AG10803 (cell line): ENCODE results near the gene METAP2.
"Not testable (repeated sequence)": the region's sequence is repeated elsewhere in the genome, so short reads cannot be mapped to it uniquely, and the experiment has no call there.

Experiments
- DNase-seq: peaks from one replicate; pipeline ENCODE4 v3.0.0; 2010; ENCODE audit warnings: low read depth
- H3K4me3 ChIP-seq: 2 replicates; pipeline ENCODE4 v1.5.1; 2011; ENCODE audit warnings: mild to moderate bottlenecking, low read length, control low read depth
- CTCF ChIP-seq: conservative IDR thresholded peaks from 2 replicates; pipeline ENCODE4 v1.5.1; 2011; ENCODE audit warnings: mild to moderate bottlenecking, low read length, control low read depth, inconsistent platforms

METAP2 gene

GRCh38 chr12:95458761-95459160 lies 15.2 kb upstream of the METAP2 start:
- no peak for TF ChIP-seq CTCF
- H3K4me3 ChIP-seq, result no peak overlapping the region
- no peak for DNase-seq

- no peak for DNase-seq
- H3K4me3 ChIP-seq, result no peak overlapping the region
- TF ChIP-seq CTCF, result no peak
Measured at GRCh38 chr12:95459310-95459709, 14.6 kb upstream of the METAP2 start.

- no peak for DNase-seq
- no peak for TF ChIP-seq CTCF
- H3K4me3 ChIP-seq, result no peak overlapping the region
Measured at GRCh38 chr12:95460105-95460504, 13.8 kb upstream of the METAP2 start.

GRCh38 chr12:95460896-95461295 lies 13.1 kb upstream of the METAP2 start:
- TF ChIP-seq CTCF, result no peak

DNA sequence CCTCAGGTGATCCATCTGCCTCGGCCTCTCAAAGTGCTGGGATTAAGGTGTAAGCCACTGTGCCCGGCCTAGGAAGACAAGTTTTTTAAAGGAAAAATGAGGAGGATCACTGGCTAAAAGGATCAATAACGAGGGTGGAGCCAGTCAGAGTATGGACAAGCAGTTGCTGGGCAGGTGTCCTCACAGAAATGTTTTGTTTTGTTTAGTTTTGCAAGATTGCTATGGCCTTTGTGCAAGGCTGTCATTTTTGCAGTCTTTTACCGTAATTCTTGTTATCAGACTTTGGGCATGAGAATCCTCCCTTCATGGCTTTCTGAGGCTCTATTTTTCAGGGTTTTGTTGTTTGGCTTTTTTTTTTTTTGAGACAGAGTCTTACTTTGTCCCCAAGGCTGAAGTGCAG lies 11.9 kb upstream of the METAP2 start:
- no peak for TF ChIP-seq CTCF
- H3K4me3 ChIP-seq, result no peak overlapping the region
- DNase-seq, result no peak

More at GRCh38 chr12:95460896-95461295, 13.1 kb upstream of the METAP2 start:
- no peak for DNase-seq
- no peak overlapping the region for H3K4me3 ChIP-seq

DNA sequence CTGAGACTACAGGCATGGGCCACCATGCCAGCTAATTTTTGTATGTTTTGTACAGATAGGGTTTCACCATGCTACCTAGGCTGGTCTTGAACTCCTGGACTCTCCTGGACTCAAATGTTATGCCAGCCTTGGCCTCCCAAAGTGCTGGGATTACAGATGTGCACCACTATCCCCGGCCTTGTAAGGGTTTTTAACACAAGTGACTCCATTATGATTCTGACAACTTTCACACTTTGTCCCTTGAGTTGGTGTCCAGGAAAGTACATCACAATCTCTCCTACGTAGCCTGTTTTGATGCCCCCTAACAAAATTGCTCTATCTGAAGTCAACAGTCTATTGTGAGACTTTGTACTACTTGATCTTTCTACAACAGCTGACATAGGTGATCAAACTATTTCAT lies 11.4 kb upstream of the METAP2 start:
- no peak overlapping the region for H3K4me3 ChIP-seq
- no peak for TF ChIP-seq CTCF

GRCh38 chr12:95463050-95463449 lies 10.9 kb upstream of the METAP2 start:
- no peak for DNase-seq
- TF ChIP-seq CTCF, result no peak
- no peak overlapping the region for H3K4me3 ChIP-seq

More for the DNA sequence above, 11.4 kb upstream of the METAP2 start:
- no peak for DNase-seq

DNA sequence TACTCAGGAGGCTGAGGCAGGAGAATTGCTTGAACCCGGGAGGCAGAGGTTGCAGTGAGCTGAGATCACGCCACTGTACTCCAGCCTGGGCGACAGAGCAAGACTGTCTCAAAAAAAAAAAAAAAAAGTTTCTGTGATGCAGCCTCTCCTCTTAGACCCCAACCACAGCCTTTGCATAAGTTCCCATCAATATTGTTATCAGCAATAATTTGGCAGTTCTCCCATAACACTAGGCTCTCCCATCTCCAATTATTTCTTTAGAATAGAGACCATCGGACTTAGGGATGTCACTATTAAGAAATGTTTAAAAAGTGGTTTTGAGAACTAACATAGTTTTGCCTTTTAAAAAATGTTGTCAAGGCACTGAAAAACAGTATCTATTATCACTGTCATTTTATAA lies 10.2 kb upstream of the METAP2 start:
- not testable (repeated sequence) for DNase-seq

More for the DNA sequence above, 10.2 kb upstream of the METAP2 start:
- not testable (repeated sequence) for H3K4me3 ChIP-seq
